ENCODE measurements around the gene SRSF4.
A peak's percentile ranks its signal among the peaks of the same experiment; 100 is the strongest.

SRSF4 gene

GRCh38 chr1:29201595-29202051 is 19.9 kb upstream of the SRSF4 start:
- H3K4me3 ChIP-seq (ENCODE audit: control insufficient read depth, low read depth, low read length) = no peak overlapping the region
- DNase-seq (ENCODE audit: low read depth) = no peak
- TF ChIP-seq CTCF (IDR thresholded peaks at IDR 0.05; ENCODE audit: control insufficient read depth, insufficient read depth, low read depth, low read length, missing control alignments) = no peak

- H3K4me3 ChIP-seq (ENCODE audit: control insufficient read depth, low read depth, low read length) = no peak overlapping the region
- no peak for DNase-seq (ENCODE audit: low read depth)
- TF ChIP-seq CTCF (IDR thresholded peaks at IDR 0.05; ENCODE audit: control insufficient read depth, insufficient read depth, low read depth, low read length, missing control alignments) = no peak
These were observed 19.4 kb upstream of the SRSF4 start for GRCh38 chr1:29200906-29201594.

- TF ChIP-seq CTCF (IDR thresholded peaks at IDR 0.05; ENCODE audit: control insufficient read depth, insufficient read depth, low read depth, low read length, missing control alignments) = no peak
These were observed 16.3 kb upstream of the SRSF4 start for GRCh38 chr1:29197993-29198392.

GRCh38 chr1:29197590-29197924 is 15.9 kb upstream of the SRSF4 start:
- DNase-seq (ENCODE audit: low read depth) = no peak
- TF ChIP-seq CTCF (IDR thresholded peaks at IDR 0.05; ENCODE audit: control insufficient read depth, insufficient read depth, low read depth, low read length, missing control alignments) = peak; percentile 61
- no peak overlapping the region for H3K4me3 ChIP-seq (ENCODE audit: control insufficient read depth, low read depth, low read length)

More at GRCh38 chr1:29197993-29198392, 16.3 kb upstream of the SRSF4 start:
- H3K4me3 ChIP-seq (ENCODE audit: control insufficient read depth, low read depth, low read length) = no peak overlapping the region
- DNase-seq (ENCODE audit: low read depth) = no peak

- no peak for TF ChIP-seq CTCF (IDR thresholded peaks at IDR 0.05; ENCODE audit: control insufficient read depth, insufficient read depth, low read depth, low read length, missing control alignments)
- peak; percentile 83 for DNase-seq (ENCODE audit: low read depth)
- H3K4me3 ChIP-seq (ENCODE audit: control insufficient read depth, low read depth, low read length) = no peak overlapping the region
These were observed 15.3 kb upstream of the SRSF4 start for GRCh38 chr1:29196863-29197589.

- H3K4me3 ChIP-seq (ENCODE audit: control insufficient read depth, low read depth, low read length) = no peak overlapping the region
- no peak for DNase-seq (ENCODE audit: low read depth)
- no peak for TF ChIP-seq CTCF (IDR thresholded peaks at IDR 0.05; ENCODE audit: control insufficient read depth, insufficient read depth, low read depth, low read length, missing control alignments)
These were observed 14.2 kb upstream of the SRSF4 start for GRCh38 chr1:29195881-29196291.

All from AG09309 (cell line).